HCT116 (cell line): ENCODE results near the gene C11orf91. TPM values are rescaled to one million over a fixed set of nuclear protein-coding genes. Genes with fewer than 3 reads are reported as not detected.

ENCODE experiments used
- ATAC-seq: fragments of 200-7000 bp; cut with Tn5 transposase; 2 replicates; pipeline ENCODE4 v1.9.1; 2020; ENCODE audit warnings: mild to moderate bottlenecking, moderate library complexity
- BruUV-seq: library from RNA; stranded (reverse); fragments of 400-500 nt; replicated peaks from 2 replicates; lab custom pipeline; 2021; lab: Mats Ljungman, UMichigan
- CTCF ChIA-PET: fragments of 300-600 bp; sonication (Branson Sonifier 250); formaldehyde crosslinking; loops from one replicate; lab custom pipeline; 2021; ENCODE audit warnings: antibody characterized with exemption; lab: Charles Lee
- POLR2A ChIA-PET: fragments of 300-600, 350-600 bp; sonication (Branson Sonifier 250); formaldehyde crosslinking; loops from one replicate; lab custom pipeline; 2021; ENCODE audit warnings: antibody characterized with exemption; lab: Charles Lee
- RAD21 ChIA-PET, 2 experiments: fragments of 300-600 bp; sonication (Branson Sonifier 250); formaldehyde crosslinking; loops; one replicate each; lab custom pipeline; 2023; ENCODE audit warnings: low total read pairs in 2 of 2; ENCODE audit not compliant: uncharacterized antibody in 2 of 2, unreplicated experiment in 2 of 2, low non-redundant PET in 1 of 2; lab: Charles Lee
- DNase-seq: peaks from one replicate; pipeline ENCODE4 v3.0.0-alpha.2; 2010; ENCODE audit warnings: low read depth, low spot score
- H2AFZ ChIP-seq: fragments of 200-600 bp; shearing (Covaris generic), sonication (generic); 2 replicates; pipeline ENCODE4 v1.6.1; 2017; ENCODE audit warnings: low read depth, mixed run types, mixed read lengths, antibody characterized with exemption, low read length; ENCODE audit not compliant: poor library complexity, severe bottlenecking
- H3K27ac ChIP-seq: 2 replicates; pipeline ENCODE4 v1.5.1; 2012; ENCODE audit warnings: low read depth, low read length
- H3K27me3 ChIP-seq: fragments of 200-600 bp; sonication (generic); 2 replicates; pipeline ENCODE4 v1.6.1; 2016; ENCODE audit warnings: mixed run types, low read length, mixed read lengths; ENCODE audit not compliant: insufficient read depth
- H3K36me3 ChIP-seq, 2 experiments: fragments of 200-500 bp in 1 of 2; fragments of 200-600 bp in 1 of 2; sonication (Bioruptor generic) in 1 of 2; sonication (generic) in 1 of 2; 2 replicates each; pipeline versions ENCODE4 v1.5.1 to v1.6.1; 2014 to 2016; ENCODE audit warnings: low read length in 2 of 2, inconsistent platforms in 1 of 2, mixed read lengths in 1 of 2, mixed run types in 1 of 2; ENCODE audit not compliant: insufficient read depth in 2 of 2, control insufficient read depth in 1 of 2
- H3K4me1 ChIP-seq, 2 experiments: fragments of 200-600 bp in 1 of 2; sonication (generic) in 1 of 2; 2 replicates each; pipeline versions ENCODE4 v1.5.1 to v1.6.1; 2012 to 2017; ENCODE audit warnings: low read length in 2 of 2, inconsistent platforms in 1 of 2, mild to moderate bottlenecking in 1 of 2, mixed read lengths in 1 of 2, mixed run types in 1 of 2, moderate library complexity in 1 of 2; ENCODE audit not compliant: insufficient read depth in 2 of 2, control insufficient read depth in 1 of 2
- H3K4me2 ChIP-seq: fragments of 200-600 bp; sonication (generic); 2 replicates; pipeline ENCODE4 v1.6.1; 2017; ENCODE audit warnings: mixed run types, low read length, mixed read lengths
- H3K4me3 ChIP-seq, 2 experiments: fragments of 200-600 bp in 1 of 2; sonication (generic) in 1 of 2; replicated peaks in 1 of 2; 2 replicates each; pipeline ENCODE4 v1.5.1; 2011 to 2016; ENCODE audit warnings: low read length in 2 of 2, control low read depth in 1 of 2, low read depth in 1 of 2, mild to moderate bottlenecking in 1 of 2, mixed read lengths in 1 of 2, mixed run types in 1 of 2
- H3K79me2 ChIP-seq: fragments of 200-600 bp; sonication (generic); 2 replicates; pipeline ENCODE4 v1.6.1; 2017; ENCODE audit warnings: mild to moderate bottlenecking, mixed run types, low read length, moderate library complexity, mixed read lengths; ENCODE audit not compliant: insufficient read depth
- H3K9ac ChIP-seq: fragments of 200-600 bp; sonication (generic); 2 replicates; pipeline ENCODE4 v1.6.1; 2016; ENCODE audit warnings: low read length, mixed read lengths
- H3K9me2 ChIP-seq: fragments of 200-600 bp; sonication (generic), shearing (Covaris generic); 2 replicates; pipeline ENCODE4 v1.6.1; 2017; ENCODE audit warnings: mixed run types, mild to moderate bottlenecking, moderate library complexity; ENCODE audit not compliant: insufficient read depth
- H3K9me3 ChIP-seq, 2 experiments: fragments of 200-500 bp in 1 of 2; fragments of 200-600 bp in 1 of 2; sonication (Bioruptor generic) in 1 of 2; sonication (generic) in 1 of 2; 2 replicates each; pipeline ENCODE4 v1.6.1; 2014 to 2017; ENCODE audit warnings: low read length in 2 of 2, mixed read lengths in 2 of 2, inconsistent platforms in 1 of 2, low read depth in 1 of 2, mild to moderate bottlenecking in 1 of 2, mixed run types in 1 of 2, moderate library complexity in 1 of 2; ENCODE audit not compliant: control insufficient read depth in 1 of 2, insufficient read depth in 1 of 2
- H4K20me1 ChIP-seq: fragments of 200-600 bp; sonication (generic), shearing (Covaris generic); 2 replicates; pipeline ENCODE4 v1.6.1; 2017; ENCODE audit warnings: mixed run types, mild to moderate bottlenecking, moderate library complexity; ENCODE audit not compliant: insufficient read depth
- CBX3 ChIP-seq: IDR thresholded peaks from 2 replicates; pipeline ENCODE4 v1.6.1; 2012; ENCODE audit warnings: low read depth
- CEBPB ChIP-seq: IDR thresholded peaks from 2 replicates; pipeline ENCODE4 v1.6.1; 2012; ENCODE audit warnings: low read depth
- ELF1 ChIP-seq: IDR thresholded peaks from 2 replicates; pipeline ENCODE4 v1.6.1; 2012; ENCODE audit warnings: low read depth, borderline replicate concordance
- EZH2 ChIP-seq: fragments of 200-600 bp; sonication (generic); IDR thresholded peaks from 2 replicates; pipeline ENCODE4 v1.6.1; 2017; ENCODE audit warnings: antibody characterized with exemption, mixed run types
- EZH2phosphoT487 ChIP-seq: fragments of 200-600 bp; IDR thresholded peaks from 2 replicates; pipeline ENCODE4 v1.6.1; 2018; ENCODE audit warnings: antibody characterized with exemption, borderline replicate concordance
- FOSL1 ChIP-seq: IDR thresholded peaks from 2 replicates; pipeline ENCODE4 v1.6.1; 2012; ENCODE audit warnings: low read depth
- MAX ChIP-seq: IDR thresholded peaks from 2 replicates; pipeline ENCODE4 v1.6.1; 2012
- POLR2A ChIP-seq: IDR thresholded peaks from 2 replicates; pipeline ENCODE4 v1.7.0; 2011; ENCODE audit warnings: borderline replicate concordance; ENCODE audit not compliant: insufficient read depth, insufficient read length; ENCODE audit errors: extremely low read depth
- POLR2AphosphoS5 ChIP-seq: IDR thresholded peaks from 2 replicates; pipeline ENCODE4 v1.6.1; 2011; ENCODE audit warnings: mild to moderate bottlenecking, low read depth, low read length, moderate library complexity
- RAD21 ChIP-seq: IDR thresholded peaks from 2 replicates; pipeline ENCODE4 v1.6.1; 2012; ENCODE audit warnings: low read depth, mild to moderate bottlenecking
- SIN3A ChIP-seq: IDR thresholded peaks from 2 replicates; pipeline ENCODE4 v1.6.1; 2012; ENCODE audit warnings: low read depth
- SP1 ChIP-seq: IDR thresholded peaks from 2 replicates; pipeline ENCODE4 v1.6.1; 2012; ENCODE audit warnings: low read depth
- SRF ChIP-seq: IDR thresholded peaks from 2 replicates; pipeline ENCODE4 v1.6.1; 2012; ENCODE audit warnings: low read depth
- TCF7L2 ChIP-seq: IDR thresholded peaks from 2 replicates; pipeline ENCODE4 v1.7.0; 2011; ENCODE audit warnings: borderline replicate concordance, inconsistent platforms; ENCODE audit not compliant: insufficient read depth, insufficient read length; ENCODE audit errors: extremely low read depth
- YY1 ChIP-seq: IDR thresholded peaks from 2 replicates; pipeline ENCODE4 v1.6.1; 2011; ENCODE audit warnings: low read length, low read depth, moderate library complexity, mild to moderate bottlenecking; ENCODE audit not compliant: insufficient replicate concordance; ENCODE audit errors: extremely low read depth
- ZBTB33 ChIP-seq: IDR thresholded peaks from 2 replicates; pipeline ENCODE4 v1.6.1; 2011; ENCODE audit warnings: mild to moderate bottlenecking, low read length, moderate library complexity; ENCODE audit not compliant: insufficient replicate concordance; ENCODE audit errors: extremely low read depth
- ZNF274 ChIP-seq: fragments of 200-500 bp; sonication (Bioruptor generic); IDR thresholded peaks from 2 replicates; pipeline ENCODE4 v1.6.1; 2014; ENCODE audit warnings: mild to moderate bottlenecking, low read depth, low read length, inconsistent platforms
- intact Hi-C: fragments of 100-400 bp; cut with micrococcal nuclease; formaldehyde crosslinking; loops from 2 replicates; pipeline ENCODE4 v1.10.0; 2022
- total RNA-seq: library from RNA; stranded (reverse); gene quantifications from one replicate; pipeline ENCODE4 v1.2.1, GENCODE V29; 2021; ENCODE audit not compliant: unreplicated experiment
- TF ChIP-seq, protein P1 (sequence below): IDR thresholded peaks from 2 replicates; pipeline ENCODE4 v1.6.1; 2012

The C11orf91 gene
- total RNA-seq, 1 experiment from 2014 or later: 0.54 TPM

DNA sequence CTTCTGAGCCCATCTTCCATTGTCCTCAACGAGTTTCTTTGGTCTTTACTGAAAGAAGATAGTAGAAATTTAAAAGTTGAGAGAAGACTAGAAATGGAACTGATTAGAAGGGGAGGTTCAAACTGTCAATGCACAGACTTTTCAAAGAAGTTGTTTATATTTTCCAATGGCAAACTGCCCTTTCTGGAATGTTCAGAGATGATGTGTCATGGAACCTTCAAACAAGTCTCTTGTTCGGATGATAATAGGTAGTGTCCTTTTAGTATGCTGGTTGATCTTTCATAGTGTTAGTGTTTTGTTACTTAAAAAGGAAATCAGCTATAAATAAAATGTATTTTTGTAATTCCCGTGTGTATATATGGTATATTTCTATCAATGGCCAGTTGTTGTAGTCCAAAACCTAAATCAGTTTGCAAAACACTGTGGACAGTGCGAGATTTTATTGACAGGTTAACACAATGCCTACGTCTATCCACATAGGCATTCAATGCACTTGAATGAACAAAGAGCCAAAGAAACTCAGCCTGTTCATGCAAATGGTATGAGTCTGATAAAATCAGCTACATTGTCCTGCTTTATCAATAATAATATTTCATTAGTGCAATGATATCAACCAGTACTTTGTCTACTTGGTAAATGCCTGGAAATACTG is 30.9 kb downstream of the C11orf91 start:
- Histone ChIP-seq H3K79me2 (no peaks in the 10 kb centered on the region), H3K27me3 (no peaks in the 10 kb centered on the region), H3K36me3 (no peaks in the 10 kb centered on the region), H3K9me3 (no peaks in the 10 kb centered on the region), H4K20me1 (no peaks in the 10 kb centered on the region), H3K9ac (no peak overlapping the region), H3K4me3 (no peak overlapping the region), H3K27ac (no peak overlapping the region), H3K4me2 (no peak overlapping the region), H2AFZ (no peak overlapping the region), H3K4me1 (peaks cover 0 to 14% of the 10 kb centered on the region in 2 experiments; a peak in 2 of 4 replicates), H3K9me2 (no peaks in the 10 kb centered on the region)
- ChIA-PET POLR2A (no interaction called here), CTCF (no interaction called here), RAD21 (no interaction called here)
- TF ChIP-seq POLR2A (no peak), CBX3 (no peak), ELF1 (no peak)
- intact Hi-C loops: no loop called here
- ATAC-seq (no peak), DNase-seq (no peak)
- BruUV-seq: no TSS peak

DNA sequence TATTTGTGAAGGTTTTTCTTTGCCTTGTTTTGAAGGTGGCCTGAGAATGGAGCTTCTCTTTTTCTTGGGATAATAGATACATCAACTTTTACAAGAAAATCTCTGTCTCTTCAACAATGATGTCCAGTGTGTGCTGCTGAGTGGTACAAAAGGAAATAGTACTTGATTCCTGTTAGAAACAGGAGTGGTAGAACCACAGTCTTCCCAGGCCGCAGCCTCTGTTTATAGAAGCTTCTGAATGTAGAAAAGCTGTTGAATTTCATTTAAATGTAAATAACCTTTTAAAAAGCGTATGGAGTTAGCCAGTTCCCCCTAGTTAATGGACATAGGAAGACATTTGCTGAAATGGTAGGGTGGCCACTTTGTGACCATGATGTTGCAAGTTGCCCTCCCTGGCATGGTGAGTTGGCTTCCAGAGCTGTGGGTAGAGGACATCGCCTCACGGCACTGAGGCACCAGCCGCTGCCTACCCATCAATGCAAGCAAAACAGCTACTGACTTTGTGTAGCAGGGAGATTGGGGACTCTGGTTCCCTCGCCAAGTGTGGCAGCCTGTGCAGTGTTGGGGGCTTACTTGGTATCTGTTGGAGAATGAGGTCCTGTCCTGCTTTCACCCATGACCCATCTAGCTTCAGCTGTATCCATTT is 31.6 kb downstream of the C11orf91 start:
- RAD21 ChIA-PET: no interaction called here
- CTCF ChIA-PET: no interaction called here

More for the DNA sequence above, 31.6 kb downstream of the C11orf91 start:
- BruUV-seq: no TSS peak
- TF ChIP-seq SRF: no peak
- TF ChIP-seq YY1: no peak
- no peak for TF ChIP-seq ZBTB33
- TF ChIP-seq, protein P1, sequence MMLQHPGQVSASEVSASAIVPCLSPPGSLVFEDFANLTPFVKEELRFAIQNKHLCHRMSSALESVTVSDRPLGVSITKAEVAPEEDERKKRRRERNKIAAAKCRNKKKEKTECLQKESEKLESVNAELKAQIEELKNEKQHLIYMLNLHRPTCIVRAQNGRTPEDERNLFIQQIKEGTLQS: no peak
- no peak for TF ChIP-seq CEBPB
- TF ChIP-seq SP1: no peak
- TF ChIP-seq SIN3A: no peak
- no peak for TF ChIP-seq EZH2phosphoT487
- TF ChIP-seq POLR2A: no peak
- no peak for TF ChIP-seq FOSL1
- no peak for TF ChIP-seq MAX
- no peak for TF ChIP-seq POLR2AphosphoS5
- no peak for TF ChIP-seq TCF7L2
- TF ChIP-seq ZNF274: no peak
- TF ChIP-seq RAD21: no peak
- no peak for TF ChIP-seq EZH2
- ATAC-seq (no peak), DNase-seq (no peak)
- POLR2A ChIA-PET: interaction anchor here (0.7 kb wide), 1 partner anchor 20 kb away, joined by 3 read pairs; no protein-coding TSS in a partner anchor
- Histone ChIP-seq H3K79me2 (no peaks in the 10 kb centered on the region), H3K4me1 (peaks cover 0 to 14% of the 10 kb centered on the region in 2 experiments; a peak in 2 of 4 replicates), H3K9me2 (no peaks in the 10 kb centered on the region), H3K9me3 (no peaks in the 10 kb centered on the region), H3K4me2 (no peak overlapping the region), H3K27ac (no peak overlapping the region), H3K27me3 (no peaks in the 10 kb centered on the region), H3K9ac (no peak overlapping the region), H4K20me1 (no peaks in the 10 kb centered on the region), H3K4me3 (no peak overlapping the region), H2AFZ (no peak overlapping the region), H3K36me3 (no peaks in the 10 kb centered on the region)
- intact Hi-C loops: no loop called here
